Natural killer cell (primary cell): ENCODE data around the gene COPG2. TPM values are rescaled to one million over a fixed set of nuclear protein-coding genes. Genes with fewer than 3 reads are reported as not detected.

ENCODE experiments used
- ATAC-seq, 3 donors: fragments of 150-1000 bp in 2 of 3; fragments of 200-7000 bp in 1 of 3; cut with Tn5 transposase; 1 replicate in 1 of 3; 2 replicates in 2 of 3; pipeline ENCODE4 v1.10.0; 2021; ENCODE audit warnings: mild to moderate bottlenecking in 2 of 3, moderate library complexity in 2 of 3
- DNase-seq, 2 donors: peaks; one replicate each; pipeline versions ENCODE4 v3.0.0 to v3.0.0-alpha.2; 2013 to 2021; ENCODE audit warnings: mixed read lengths in 1 of 2
- H3K27ac ChIP-seq: one replicate; pipeline ENCODE4 v1.5.1; 2013; ENCODE audit warnings: mild to moderate bottlenecking, low read length
- H3K27me3 ChIP-seq: one replicate; pipeline ENCODE4 v1.6.1; 2013; ENCODE audit warnings: low read length; ENCODE audit not compliant: control insufficient read depth, insufficient read depth
- H3K36me3 ChIP-seq: one replicate; pipeline ENCODE4 v1.6.1; 2013; ENCODE audit warnings: low read length; ENCODE audit not compliant: control insufficient read depth, insufficient read depth
- H3K4me1 ChIP-seq: one replicate; pipeline ENCODE4 v1.6.1; 2013; ENCODE audit warnings: low read length; ENCODE audit not compliant: control insufficient read depth, insufficient read depth
- H3K4me3 ChIP-seq: one replicate; pipeline ENCODE4 v1.5.1; 2013; ENCODE audit warnings: low read length
- H3K9me3 ChIP-seq: one replicate; pipeline ENCODE4 v1.6.1; 2013; ENCODE audit warnings: low read length; ENCODE audit not compliant: control insufficient read depth, insufficient read depth
- H3K27ac Mint-ChIP-seq, 2 donors: one replicate each; pipeline ENCODE4 v1.8.0; 2022; ENCODE audit warnings: mild to moderate bottlenecking in 2 of 2, mixed read lengths in 2 of 2, moderate library complexity in 1 of 2
- H3K27me3 Mint-ChIP-seq, 2 donors: one replicate each; pipeline ENCODE4 v1.8.0; 2022; ENCODE audit warnings: low read depth in 2 of 2, mixed read lengths in 2 of 2
- H3K36me3 Mint-ChIP-seq: one replicate; pipeline ENCODE4 v1.8.0; 2022; ENCODE audit warnings: mixed read lengths
- H3K4me1 Mint-ChIP-seq, 2 donors: one replicate each; pipeline ENCODE4 v1.8.0; 2022; ENCODE audit warnings: mixed read lengths in 2 of 2
- H3K4me3 Mint-ChIP-seq: one replicate; pipeline ENCODE4 v1.8.0; 2022; ENCODE audit warnings: mild to moderate bottlenecking, moderate library complexity, mixed read lengths
- H3K9me3 Mint-ChIP-seq, 2 donors: one replicate each; pipeline ENCODE4 v1.8.0; 2022; ENCODE audit warnings: mixed read lengths in 2 of 2
- CTCF ChIP-seq: fragments of 200-600 bp; IDR thresholded peaks from one replicate; pipeline ENCODE4 v1.8.0; 2022; ENCODE audit warnings: antibody characterized with exemption
- WGBS: methylation state at CpG from one replicate; pipeline ENCODE4 v1.1.7; 2013; ENCODE audit warnings: missing lambda C conversion rate; ENCODE audit not compliant: insufficient coverage; 5-methylcytosine and 5-hydroxymethylcytosine counted together
- intact Hi-C: fragments of 100-400 bp; cut with micrococcal nuclease; formaldehyde crosslinking; loops from one replicate; pipeline ENCODE4 v1.14.2; 2022
- total RNA-seq, 4 donors: library from RNA; stranded (reverse); fragments of 120-200 nt in 1 of 4; gene quantifications; one replicate each; pipeline versions ENCODE4 v1.2.3 to v1.2.4, GENCODE V29; 2013 to 2022

The COPG2 gene
- total RNA-seq, 3 donors from 2014 or later (not counting 1 experiment from before 2014, with no cell fraction given): 6.6 to 9.1 (median 8.9) TPM

DNA sequence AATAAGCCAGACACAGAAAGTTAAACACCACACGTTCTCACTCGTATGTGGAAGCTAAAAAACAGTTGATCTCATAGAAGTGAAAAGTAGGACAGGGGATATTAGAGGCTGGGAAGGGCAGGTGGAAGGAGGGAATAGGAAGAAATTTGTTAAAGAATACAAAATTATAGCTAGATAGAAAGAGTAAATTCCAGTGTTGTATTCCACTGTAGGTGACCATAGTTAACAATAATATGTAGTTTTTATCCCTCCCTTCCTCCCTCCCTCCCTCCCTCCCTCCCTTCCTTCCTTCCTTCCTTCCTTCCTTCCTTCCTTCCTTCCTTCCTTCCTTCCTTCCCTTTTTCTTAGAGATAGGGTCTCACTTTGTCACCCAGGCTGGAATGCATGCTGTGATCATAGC lies 196.6 kb downstream of the COPG2 start:
- Mint-ChIP-seq H3K27ac (no peak overlapping the region), H3K9me3 (no peaks in the 10 kb centered on the region), H3K27me3 (peaks cover 8 to 47% of the 10 kb centered on the region in 2 donors), H3K4me3 (no peak overlapping the region), H3K4me1 (no peaks in the 10 kb centered on the region), H3K36me3 (no peaks in the 10 kb centered on the region)
- H3K4me3 ChIP-seq: no peak overlapping the region
- H3K9me3 ChIP-seq: no peaks in the 10 kb centered on the region
- intact Hi-C loops: no loop called here
- H3K4me1 ChIP-seq: no peaks in the 10 kb centered on the region
- peaks cover 2% of the 10 kb centered on the region for H3K27me3 ChIP-seq
- 94% methylated on average over 2 of the region's 2 CpGs for WGBS
- H3K27ac ChIP-seq: no peak overlapping the region
- ATAC-seq: no peak
- no peak for DNase-seq
- TF ChIP-seq CTCF: no peak
- H3K36me3 ChIP-seq: no peaks in the 10 kb centered on the region

- H3K4me3 Mint-ChIP-seq: no peak overlapping the region
- no peak overlapping the region for H3K27ac ChIP-seq
- ATAC-seq (no peak), DNase-seq (no peak)
- no peaks in the 10 kb centered on the region for H3K4me1 Mint-ChIP-seq
- WGBS: no CpG with 5 or more reads among the region's 1 CpG
- H3K27me3 Mint-ChIP-seq: peaks cover 11 to 31% of the 10 kb centered on the region in 2 donors
- no peak for TF ChIP-seq CTCF
- no peaks in the 10 kb centered on the region for H3K4me1 ChIP-seq
- H3K36me3 ChIP-seq: no peaks in the 10 kb centered on the region
- no peak overlapping the region for H3K27ac Mint-ChIP-seq
- peaks cover 12% of the 10 kb centered on the region for H3K36me3 Mint-ChIP-seq
- intact Hi-C loops: no loop called here
- no peak overlapping the region for H3K4me3 ChIP-seq
- no peaks in the 10 kb centered on the region for H3K9me3 Mint-ChIP-seq
- H3K27me3 ChIP-seq: peaks cover 2% of the 10 kb centered on the region
- H3K9me3 ChIP-seq: no peaks in the 10 kb centered on the region
These were observed 199.9 kb downstream of the COPG2 start for GRCh38 chr7:130468612-130469011.

- WGBS: 44% methylated on average over 3 of the region's 4 CpGs
- Mint-ChIP-seq H3K9me3 (peaks cover 2% of the 10 kb centered on the region in 2 donors), H3K4me1 (peaks cover 3 to 4% of the 10 kb centered on the region in 2 donors), H3K36me3 (peaks cover 19% of the 10 kb centered on the region), H3K27ac (no peak overlapping the region), H3K27me3 (peaks cover 7 to 9% of the 10 kb centered on the region in 2 donors), H3K4me3 (no peak overlapping the region)
- H3K4me1 ChIP-seq: no peaks in the 10 kb centered on the region
- no peak for TF ChIP-seq CTCF
- no peak overlapping the region for H3K4me3 ChIP-seq
- peaks cover 5% of the 10 kb centered on the region for H3K9me3 ChIP-seq
- ATAC-seq (no peak), DNase-seq (peak in 1 of 2 donors; percentile 27)
- H3K27ac ChIP-seq: no peak overlapping the region
- no peaks in the 10 kb centered on the region for H3K27me3 ChIP-seq
- intact Hi-C loops: no loop called here
- H3K36me3 ChIP-seq: no peaks in the 10 kb centered on the region
These were observed 204.8 kb downstream of the COPG2 start for GRCh38 chr7:130463553-130464434.
